NCI-H1417 treated with DMSO at 0.1 percent for 48 hours (cell line): ENCODE measurements around the gene CDK15.

Source experiments
- DNase-seq: peaks from one replicate; lab custom pipeline; 2025; lab: John Stamatoyannopoulos, UW

CDK15 gene

DNA sequence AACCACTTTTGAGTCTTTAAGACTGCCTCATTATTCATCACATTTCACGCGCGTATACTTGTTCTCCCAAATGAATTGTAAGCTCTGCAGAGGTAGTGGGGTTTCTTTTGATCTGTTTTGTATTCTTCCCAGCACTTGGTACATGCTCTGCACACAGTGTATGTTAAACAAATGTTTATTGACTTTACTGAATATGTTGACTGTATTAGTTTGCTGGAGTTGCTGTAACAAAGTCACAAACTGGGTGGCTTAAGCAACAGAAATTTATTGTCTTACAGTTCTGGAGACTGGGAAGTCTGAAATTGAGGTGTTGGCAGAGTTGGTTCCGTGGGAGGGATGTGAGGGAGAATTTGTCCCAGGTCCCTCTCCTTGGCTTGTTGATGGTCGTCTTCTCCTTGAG is 65.1 kb downstream of the CDK15 start:
- DNase-seq, result no peak

DNA sequence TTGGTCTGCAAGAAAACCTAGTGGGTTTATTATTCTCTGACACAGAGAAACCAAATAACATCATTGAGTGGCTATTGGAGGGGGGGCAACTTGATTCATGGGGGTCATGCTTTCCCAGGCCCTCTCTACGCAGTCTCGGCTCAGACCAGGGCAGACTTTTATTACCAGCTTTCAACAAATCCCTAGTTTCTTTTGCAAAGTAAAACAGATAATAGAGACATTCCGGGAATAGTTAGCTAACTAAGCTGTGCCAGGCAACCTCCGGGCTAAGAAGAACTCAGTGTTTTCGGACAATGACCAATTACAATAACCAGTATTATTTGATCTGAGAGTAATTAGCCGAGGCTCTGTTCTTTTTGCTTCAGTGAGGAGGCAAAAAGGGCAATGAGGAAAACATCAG is 66.3 kb downstream of the CDK15 start:
- DNase-seq, result no peak

DNA sequence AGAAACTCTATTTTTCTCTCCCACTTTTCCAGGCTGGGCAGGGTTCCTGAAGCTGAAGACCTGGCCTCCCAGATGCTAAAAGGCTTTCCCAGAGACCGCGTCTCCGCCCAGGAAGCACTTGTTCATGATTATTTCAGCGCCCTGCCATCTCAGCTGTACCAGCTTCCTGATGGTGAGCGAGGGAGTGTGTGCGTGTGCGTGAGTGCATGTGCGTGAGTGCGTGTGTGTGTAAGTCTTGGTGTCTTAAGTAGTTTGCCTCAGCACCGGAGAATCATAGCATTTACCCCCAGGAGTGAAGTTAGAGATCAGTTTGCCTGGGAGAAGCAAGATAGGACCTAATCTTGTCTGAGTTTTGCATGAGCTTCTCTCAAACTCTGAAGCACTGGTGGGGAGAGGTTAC is 73.7 kb downstream of the CDK15 start:
- no peak for DNase-seq

DNA sequence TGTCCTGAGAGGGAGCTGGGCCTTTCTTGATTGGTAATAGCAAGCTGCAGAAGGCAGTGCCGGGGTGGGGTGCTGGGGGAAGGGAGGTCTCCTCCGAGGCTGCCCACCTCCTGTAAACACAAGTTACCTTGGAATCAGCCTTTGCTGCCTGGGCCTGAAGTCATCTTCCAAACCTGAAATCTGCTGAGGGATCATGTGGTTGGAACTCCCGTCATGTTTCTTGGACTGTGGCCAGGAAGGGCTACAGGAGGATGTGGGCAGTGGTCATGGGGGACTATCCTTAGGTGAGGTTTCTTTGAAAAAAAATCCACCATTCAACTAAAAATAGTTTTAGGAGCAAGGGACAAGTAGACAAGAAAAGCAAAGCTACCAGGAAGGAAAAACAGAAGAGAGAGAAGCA is 74.2 kb downstream of the CDK15 start:
- no peak for DNase-seq

DNA sequence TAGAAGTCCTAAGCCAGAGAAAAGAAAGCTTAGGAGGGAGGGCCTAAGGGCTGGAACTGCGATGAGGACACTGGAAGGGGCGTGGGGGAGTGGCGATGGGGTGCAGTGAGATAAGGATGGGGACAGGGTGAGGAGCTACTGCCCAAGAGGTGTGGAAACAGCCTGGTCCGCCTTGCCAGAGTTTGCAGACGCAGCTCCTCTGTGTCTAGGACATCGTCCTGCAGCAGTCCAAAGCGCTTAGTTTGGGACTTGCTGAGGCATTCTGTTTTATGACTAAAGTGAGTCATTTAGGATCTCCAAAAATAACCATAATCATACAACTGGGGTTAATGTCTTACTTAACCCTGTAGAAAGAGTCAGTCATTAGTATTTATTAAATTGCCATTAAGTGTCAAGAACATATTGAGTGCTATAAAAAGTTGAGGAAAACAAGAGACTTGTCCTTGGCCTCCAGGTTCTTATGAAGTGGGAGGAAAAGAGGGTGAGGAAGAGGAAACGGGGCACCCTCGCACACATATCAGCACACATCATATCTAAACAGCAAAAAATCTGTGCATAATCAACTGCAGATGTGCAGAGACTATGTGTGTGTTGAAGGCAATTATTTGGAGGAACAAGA is 74.8 kb downstream of the CDK15 start:
- no peak for DNase-seq

DNA sequence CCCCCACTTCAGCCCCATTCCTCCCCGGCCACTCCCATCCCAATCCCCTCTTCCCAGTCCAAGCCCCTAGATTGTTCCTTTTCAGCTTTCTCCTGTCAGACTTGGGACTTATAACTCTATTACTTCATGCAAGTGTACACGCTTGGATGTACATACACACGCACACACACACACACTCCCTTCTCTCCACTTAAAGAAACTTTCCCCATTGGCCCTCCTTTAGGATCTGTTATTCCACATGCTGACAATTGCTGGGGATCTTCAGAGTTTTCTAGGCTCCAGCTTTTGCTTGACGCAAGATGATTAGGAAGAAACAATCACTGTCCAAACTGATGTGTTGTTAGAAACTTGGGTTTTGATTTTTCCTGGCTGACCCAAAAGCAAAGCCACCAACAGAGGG is 75.4 kb downstream of the CDK15 start:
- DNase-seq, result no peak

DNA sequence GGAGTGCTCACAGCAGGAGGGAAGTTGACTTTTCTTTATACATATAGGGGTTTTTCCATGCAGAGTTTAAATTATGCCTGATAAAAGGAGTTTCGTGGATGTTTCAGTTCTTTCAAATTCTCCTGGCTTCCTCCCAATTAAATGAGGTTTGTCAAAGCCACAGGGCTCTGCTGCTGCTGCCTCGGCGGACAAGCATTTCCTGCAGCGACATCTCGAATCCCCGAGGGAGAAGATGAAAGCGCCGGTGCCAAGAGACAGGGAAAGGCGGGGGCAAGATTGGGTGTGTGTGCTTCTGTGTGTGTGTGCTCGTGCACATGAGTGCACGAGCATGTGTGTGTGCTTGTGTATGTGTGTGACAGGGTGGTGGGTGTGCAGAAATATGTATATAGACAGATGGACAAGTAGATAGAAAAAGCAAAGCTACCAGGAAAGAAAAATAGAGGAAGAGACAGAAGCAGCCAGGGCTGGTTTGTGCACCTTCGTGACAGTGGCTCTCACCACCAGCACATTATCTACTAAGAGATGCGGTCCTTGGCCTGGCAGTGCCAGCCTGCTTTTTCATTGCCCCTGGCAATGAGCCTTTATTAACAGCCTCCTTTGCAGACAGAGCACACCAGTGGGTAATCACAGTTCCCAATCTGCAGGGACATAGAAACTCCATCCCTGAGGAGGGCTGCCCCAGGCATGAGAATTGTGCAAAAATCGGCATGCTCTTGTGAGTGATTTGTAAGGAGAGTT is 76.2 kb downstream of the CDK15 start:
- DNase-seq, result no peak

DNA sequence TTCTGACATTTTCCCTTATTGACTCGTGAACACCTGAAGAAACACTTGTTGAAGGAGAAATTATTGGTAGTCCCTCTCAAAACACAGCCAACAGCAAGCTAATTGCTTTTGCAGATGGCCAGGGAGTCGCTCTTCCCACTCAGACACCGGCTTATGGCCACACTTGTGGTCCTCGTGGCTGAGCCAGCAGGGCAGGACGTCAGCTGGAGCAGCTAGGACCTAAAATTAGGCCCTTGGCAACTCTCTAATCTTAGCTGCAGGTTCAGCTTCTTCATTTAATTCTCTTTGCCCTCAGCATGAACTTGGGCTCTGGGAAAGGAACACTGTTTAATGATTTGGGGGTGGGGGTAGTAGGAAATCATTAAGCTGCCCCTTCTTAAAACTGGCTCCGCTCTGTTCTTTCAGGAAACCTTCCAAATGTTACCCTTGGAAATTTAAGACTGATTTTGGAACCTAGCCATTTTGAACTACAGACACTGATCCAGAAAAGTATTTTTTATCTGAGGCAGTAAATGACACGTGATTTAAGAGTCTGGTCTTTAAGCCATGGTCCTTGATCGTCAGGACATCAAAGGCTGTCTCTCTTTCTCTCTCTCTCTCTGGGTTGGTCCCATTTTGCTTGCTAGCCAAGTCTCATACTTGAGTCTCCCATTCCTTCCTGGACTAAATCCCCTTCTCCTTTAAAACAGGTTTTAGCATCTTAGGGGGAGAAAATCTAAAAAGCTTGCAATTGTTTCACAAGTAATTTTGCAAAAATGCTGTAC is 77.5 kb downstream of the CDK15 start:
- no peak for DNase-seq

DNA sequence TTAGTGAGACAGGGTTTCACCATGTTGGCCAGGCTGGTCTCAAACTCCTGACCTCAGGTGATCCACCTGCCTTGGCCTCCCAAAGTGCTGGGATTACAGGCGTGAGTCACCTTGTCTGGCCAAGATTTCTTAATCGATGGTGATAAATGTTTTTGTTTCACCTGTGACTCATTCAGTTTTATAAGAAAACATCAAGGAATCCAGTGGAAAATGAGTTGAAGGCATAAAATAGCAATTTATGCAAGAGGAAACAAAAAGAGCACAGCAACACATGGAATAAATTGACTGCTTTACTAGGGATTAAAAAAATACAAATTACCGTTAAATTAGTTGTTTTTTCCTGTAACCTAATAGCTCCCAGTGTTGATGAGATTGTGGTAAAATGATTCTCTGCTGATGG is 80.2 kb downstream of the CDK15 start:
- no peak for DNase-seq

DNA sequence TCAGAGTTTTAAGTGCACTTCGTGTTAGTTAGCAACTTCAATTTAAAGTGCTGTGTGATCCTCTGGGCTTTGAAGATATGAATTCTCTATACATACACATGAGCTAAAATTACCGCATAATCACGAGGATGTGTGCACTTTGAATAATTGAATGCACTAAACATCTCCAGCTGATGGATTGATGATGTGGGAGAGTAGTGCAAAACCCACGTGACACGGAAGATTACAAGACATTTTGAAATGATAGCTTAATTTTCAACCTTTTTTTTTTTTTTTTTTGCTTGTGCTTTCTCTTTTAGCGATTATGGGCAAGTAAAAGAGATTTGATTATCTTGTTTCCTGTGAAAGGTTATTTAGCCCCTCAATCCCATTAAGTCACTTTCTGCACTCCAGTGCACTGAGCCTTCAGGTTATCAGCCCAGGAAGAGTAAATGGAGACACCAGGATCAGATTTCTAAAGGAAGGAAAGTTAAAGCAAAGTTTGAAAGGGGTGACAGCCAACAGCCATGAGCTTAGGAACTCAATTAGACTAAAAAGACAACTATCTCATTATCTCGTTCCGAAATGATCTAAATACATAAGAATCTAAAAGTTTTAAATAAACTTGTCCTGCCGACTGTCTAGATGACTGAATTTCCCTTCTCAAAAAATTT is 81.6 kb downstream of the CDK15 start:
- no peak for DNase-seq

DNA sequence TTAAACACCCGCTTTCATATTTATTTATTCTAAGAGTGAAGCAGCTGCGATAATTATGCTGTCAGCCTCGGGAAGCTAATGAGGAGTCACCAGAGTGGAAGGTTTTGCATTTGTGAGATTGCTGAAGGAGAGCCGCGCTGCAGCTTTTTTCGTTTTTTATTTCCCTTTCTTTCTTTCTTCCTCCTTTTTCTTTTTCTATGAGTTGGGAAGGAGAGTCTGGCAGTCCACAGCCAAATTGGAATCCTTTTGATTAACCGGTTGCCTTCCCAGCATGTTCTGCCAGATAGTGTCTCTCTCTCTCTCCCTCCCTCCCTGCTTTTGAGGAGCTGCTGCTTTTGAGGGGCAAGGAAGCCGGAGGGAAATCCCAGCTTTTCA is 82.1 kb downstream of the CDK15 start:
- no peak for DNase-seq

DNA sequence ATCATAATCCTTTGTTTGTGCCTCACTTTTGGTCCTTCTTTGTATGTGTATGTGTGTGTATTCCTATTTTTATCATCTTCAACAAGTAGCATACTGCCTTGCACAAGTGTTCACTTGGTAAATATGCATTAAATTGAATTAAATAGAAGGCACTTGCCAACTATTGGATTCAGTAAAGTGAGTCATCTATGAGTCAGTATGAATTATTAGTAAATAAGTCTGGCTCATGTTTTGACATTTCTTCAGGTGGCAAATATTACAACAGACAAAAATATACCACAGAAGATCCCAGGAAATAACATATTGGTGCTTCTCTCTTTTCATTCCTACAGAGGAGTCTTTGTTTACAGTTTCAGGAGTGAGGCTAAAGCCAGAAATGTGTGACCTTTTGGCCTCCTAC is 84.1 kb downstream of the CDK15 start:
- no peak for DNase-seq

DNA sequence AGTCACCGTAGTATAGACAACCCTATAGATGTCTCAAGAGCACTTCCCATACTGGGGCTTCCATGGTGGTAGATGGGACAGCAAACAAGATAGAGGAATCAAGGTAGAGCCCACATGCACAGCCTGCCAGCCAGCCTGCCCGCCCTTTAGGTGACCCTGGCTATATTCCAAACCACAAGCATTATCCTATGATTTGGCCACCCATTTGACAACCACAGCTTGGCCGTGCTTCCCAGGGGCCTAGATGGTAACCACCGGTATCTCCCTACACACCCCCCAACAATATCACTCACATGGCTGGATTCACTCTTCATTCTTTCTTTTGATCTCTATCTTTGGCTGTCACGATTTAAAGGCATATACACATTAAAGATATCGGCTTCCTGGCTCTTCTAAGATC is 85.3 kb downstream of the CDK15 start:
- no peak for DNase-seq

DNA sequence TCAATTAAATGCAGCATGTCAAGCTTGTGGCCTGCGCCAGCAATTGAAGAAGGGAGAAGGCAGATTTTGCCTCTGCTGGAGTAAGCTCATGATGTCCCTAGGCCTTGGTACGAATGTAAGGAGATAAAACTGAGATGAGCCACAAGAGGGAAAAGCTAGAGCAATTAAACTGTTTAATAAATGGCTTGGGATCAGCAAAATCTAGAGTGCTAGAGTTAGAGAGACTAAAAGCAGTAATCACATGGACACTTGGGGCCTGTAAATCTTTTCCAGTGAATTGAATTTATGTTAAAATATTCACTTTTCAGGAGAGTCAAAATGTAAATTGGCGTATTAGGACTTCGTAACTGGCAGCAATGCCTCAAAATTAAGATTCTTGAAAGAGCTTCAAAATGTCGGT is 86.2 kb downstream of the CDK15 start:
- DNase-seq, result no peak

DNA sequence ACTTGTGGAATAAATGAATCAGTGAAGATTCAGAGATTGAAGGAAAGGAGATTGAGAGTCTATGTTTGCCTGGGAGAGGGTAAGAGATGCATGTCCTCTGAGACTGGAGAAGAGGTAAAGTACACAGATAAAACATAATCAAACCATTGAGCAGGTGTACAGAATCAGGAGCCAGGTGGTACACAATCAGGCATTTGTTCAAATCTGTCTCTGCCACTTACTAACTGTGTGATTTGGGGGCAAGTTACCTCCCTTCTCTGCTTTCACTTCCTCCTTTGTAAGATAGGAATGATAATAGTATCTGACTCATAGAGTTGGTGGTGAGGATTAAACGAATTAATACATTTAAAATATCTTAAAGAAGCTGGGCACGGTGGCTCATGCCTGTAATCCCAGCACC is 94.0 kb downstream of the CDK15 start:
- DNase-seq, result no peak

DNA sequence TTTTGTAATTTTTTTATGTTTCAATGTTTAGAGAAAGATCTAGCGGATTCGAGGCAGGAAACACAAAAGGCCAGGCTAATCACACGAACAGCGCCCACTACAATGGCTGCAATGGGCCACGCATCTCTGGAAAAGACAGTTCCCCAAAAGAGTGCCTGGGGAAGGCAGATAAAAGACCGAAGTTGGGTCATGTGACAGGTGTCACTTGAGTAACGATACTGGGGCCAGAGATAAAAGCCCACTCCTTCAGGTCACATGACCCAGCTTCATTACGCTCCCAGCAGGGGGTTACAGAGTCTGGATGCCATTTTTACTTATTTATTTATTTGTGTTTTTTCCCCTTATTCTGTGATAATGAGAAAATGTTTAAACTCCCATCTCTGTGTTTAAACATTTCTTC is 95.4 kb downstream of the CDK15 start:
- no peak for DNase-seq

DNA sequence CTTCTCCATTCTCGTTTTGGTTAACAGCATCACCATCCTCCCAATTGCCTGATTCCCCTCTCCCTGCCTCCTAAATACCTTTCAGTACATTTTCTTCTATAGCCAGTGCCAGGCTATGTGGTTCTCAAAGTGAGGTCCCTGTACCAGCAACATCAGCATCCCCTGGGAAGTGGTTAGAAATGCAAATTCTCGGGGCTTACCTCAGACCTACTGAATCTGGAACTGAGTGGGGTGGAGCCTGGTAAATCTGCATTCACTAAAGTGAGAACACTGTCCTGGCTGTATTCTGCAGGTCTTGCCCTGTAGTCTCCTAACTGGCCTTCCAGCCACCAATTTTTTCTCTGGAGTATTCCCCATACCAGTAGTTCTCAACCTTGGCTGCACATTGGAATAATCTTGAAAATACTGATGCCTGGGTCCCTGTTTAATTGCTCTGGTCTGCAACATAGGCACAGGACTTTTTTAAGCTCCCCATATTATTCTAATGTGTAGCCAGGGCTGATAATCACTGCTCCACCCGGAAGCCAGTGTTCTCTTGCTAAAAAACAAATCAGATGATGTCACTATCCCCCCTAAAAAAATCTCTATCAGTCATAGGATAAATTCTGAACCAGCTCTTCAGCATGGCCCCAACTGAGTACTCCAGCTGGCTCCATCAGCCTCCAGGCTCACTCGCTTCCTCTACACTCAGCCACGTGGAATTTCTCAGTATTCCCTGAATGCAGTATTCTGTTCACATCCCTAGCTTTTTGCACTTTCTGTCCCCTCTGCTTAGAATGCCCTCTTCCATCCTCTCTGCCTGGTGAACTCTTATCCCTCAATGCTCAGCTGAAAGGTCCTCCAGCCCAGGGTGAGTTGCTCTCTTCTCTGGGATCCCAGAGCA is 98.4 kb downstream of the CDK15 start:
- no peak for DNase-seq

DNA sequence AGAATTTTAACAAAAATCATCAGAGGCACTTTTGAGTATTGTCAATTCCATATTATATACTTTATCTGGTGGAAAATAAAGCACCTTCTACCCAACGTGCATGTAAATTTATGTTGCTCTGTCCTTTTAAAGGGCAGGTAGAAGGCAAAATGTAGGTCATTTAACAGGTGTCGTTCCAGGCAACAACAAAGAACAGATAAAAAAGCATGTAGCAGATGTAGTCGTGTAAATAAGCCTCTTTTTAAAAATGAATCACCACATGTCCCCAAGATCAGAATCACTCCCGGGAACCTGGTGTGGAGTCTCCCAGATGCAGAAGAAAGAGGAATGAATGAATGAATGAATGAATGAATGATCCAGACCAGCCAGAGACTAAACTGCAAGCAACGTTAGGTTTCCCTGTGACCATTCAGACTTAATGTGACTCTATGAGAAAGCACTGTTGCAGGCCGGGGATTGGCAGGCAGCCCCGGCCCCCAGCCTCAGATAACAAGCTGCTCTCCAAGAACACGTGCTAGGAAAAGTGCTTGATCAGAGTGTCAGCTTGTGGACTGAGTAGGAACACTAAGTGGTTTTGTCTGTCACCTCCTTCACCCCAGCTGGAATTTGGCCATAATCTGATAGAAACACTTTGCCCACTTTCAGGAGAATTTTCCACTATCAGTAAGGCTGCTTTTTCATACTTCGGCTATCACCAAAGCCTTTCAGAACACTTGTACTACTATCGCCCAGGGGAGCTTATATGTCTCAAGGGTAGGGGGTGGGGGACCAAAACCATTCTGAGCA is 100.6 kb downstream of the CDK15 start:
- DNase-seq, result no peak

DNA sequence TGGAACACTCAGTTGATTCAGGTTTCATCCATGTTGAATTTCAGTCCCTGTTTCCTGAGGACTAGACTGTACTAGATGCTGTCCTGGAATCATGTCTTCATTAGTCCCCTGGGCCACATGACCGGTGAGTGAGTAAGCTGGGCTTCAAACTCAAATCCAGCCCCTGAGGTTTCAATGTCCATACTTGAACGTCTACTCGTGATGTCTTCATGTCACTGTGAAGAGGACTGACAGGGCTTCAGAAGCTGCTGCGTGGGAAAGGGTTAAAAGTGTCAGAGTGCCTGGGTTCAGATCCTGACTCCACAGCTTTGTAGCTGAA is 101.2 kb downstream of the CDK15 start:
- no peak for DNase-seq

DNA sequence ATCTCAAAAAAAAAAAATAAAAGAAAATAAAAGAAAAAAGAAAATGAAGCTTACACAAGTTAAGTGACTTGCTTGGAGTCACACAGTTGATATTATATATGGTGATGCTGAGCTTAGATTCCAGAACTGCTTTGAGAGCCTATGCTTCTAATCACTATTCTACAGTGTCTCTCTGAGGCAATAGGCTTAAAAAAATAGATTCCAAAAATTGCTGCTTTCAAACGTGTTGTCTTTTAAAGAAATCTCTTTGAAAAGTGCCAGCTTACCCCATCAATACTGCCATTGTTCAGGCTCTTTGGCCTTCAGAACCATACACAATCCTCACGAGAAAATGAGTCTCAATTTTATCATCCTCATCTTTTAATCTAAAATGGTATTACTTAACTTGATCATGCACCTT is 102.6 kb downstream of the CDK15 start:
- no peak for DNase-seq

DNA sequence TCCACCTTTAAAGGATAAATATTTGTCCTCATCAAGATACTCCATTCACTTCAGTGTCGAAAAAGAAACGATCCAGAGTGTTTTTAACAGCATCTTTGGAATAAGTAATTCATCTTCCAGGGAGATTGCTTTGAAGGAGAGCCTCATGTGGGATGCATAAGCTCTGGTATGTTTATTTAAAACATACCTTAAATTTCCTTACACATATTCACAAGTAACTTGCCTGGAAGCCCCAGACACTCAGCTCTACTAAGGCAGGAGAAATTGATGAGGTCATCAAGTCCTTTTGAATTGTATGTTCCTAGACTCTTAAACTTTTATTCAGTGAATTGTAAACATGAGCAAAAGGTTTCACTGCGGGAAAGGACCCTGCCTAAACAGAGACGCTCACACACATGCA is 103.0 kb downstream of the CDK15 start:
- DNase-seq, result no peak
